GM12878 (cell line): Measurements from ENCODE around the gene GNAQ. TPM values are rescaled to one million over a fixed set of nuclear protein-coding genes. Genes with fewer than 3 reads are reported as not detected.

ENCODE experiments used
- CHD1 ChIP-seq: IDR thresholded peaks from 2 replicates; pipeline ENCODE4 v1.6.1; 2012; ENCODE audit warnings: low read depth, low read length, improper control_type of control experiment
- CREB1 ChIP-seq: IDR thresholded peaks from 2 replicates; pipeline ENCODE4 v1.6.1; 2012; ENCODE audit warnings: low read depth, mild to moderate bottlenecking, inconsistent platforms
- HCFC1 ChIP-seq: fragments of 150-350 bp; IDR thresholded peaks from 2 replicates; pipeline ENCODE4 v1.6.1; 2014; ENCODE audit warnings: low read length
- HDAC2 ChIP-seq: fragments of 200-600 bp; sonication (generic); IDR thresholded peaks from 2 replicates; pipeline ENCODE4 v1.6.1; 2017
- KDM1A ChIP-seq: fragments of 200-600 bp; sonication (generic); IDR thresholded peaks from 2 replicates; pipeline ENCODE4 v1.6.1; 2016; ENCODE audit warnings: borderline replicate concordance
- MEF2A ChIP-seq: IDR thresholded peaks from 2 replicates; pipeline ENCODE4 v1.6.1; 2011; ENCODE audit warnings: low read depth, mild to moderate bottlenecking, low read length, moderate library complexity; ENCODE audit not compliant: insufficient read depth
- NBN ChIP-seq: fragments of 450-650 bp; IDR thresholded peaks from 2 replicates; pipeline ENCODE4 v1.6.1; 2016
- PAX5 ChIP-seq: IDR thresholded peaks from 2 replicates; pipeline ENCODE4 v1.6.1; 2011; ENCODE audit warnings: low read depth, low read length, borderline replicate concordance
- PAX8 ChIP-seq: fragments of 450-650 bp; IDR thresholded peaks from 2 replicates; pipeline ENCODE4 v1.6.1; 2017; ENCODE audit warnings: mild to moderate bottlenecking, moderate library complexity
- RUNX3 ChIP-seq: IDR thresholded peaks from 2 replicates; pipeline ENCODE4 v1.6.1; 2012; ENCODE audit warnings: low read length, inconsistent platforms
- SIN3A ChIP-seq: IDR thresholded peaks from 2 replicates; pipeline ENCODE4 v1.6.1; 2012; ENCODE audit warnings: low read depth, low read length, improper control_type of control experiment
- SPI1 ChIP-seq: IDR thresholded peaks from 2 replicates; pipeline ENCODE4 v1.6.1; 2011; ENCODE audit warnings: low read depth, mild to moderate bottlenecking, low read length, moderate library complexity, borderline replicate concordance; ENCODE audit not compliant: insufficient read depth
- STAT1 ChIP-seq: fragments of 450-650 bp; conservative IDR thresholded peaks from 2 replicates; pipeline ENCODE4 v1.6.1; 2014; ENCODE audit warnings: antibody characterized with exemption, mild to moderate bottlenecking
- TCF7 ChIP-seq: IDR thresholded peaks from 2 replicates; pipeline ENCODE4 v1.6.1; 2014; ENCODE audit warnings: antibody characterized with exemption, borderline replicate concordance
- WRNIP1 ChIP-seq: IDR thresholded peaks from 2 replicates; pipeline ENCODE4 v1.6.1; 2011; ENCODE audit warnings: low read depth, low read length, improper control_type of control experiment, borderline replicate concordance
- ZBTB11 ChIP-seq: fragments of 450-650 bp; formaldehyde crosslinking; IDR thresholded peaks from 2 replicates; pipeline ENCODE4 v1.5.0; 2022; ENCODE audit warnings: mild to moderate bottlenecking, missing genetic modification characterization
- ZNF274 ChIP-seq: IDR thresholded peaks from one replicate; pipeline ENCODE4 v1.8.0; 2011; ENCODE audit not compliant: insufficient read length, insufficient read depth
- ZSCAN29 ChIP-seq: fragments of 450-650 bp; IDR thresholded peaks from 2 replicates; pipeline ENCODE4 v1.6.1; 2017; ENCODE audit warnings: mild to moderate bottlenecking, moderate library complexity
- polyA plus RNA-seq, 11 experiments: library from polyadenylated mRNA; depleted of rRNA in 4 of 11; unstranded in 6 of 11; stranded (reverse) in 5 of 11; fragments of >200 nt; fragmentation: Nextera tagmentation in 4 of 11; fragmentation: Illumina TruSeq in 1 of 11; extraction: Ambion mirVana in 4 of 11; extraction: Trizol in 1 of 11; gene quantifications; 1 replicate in 1 of 11; 2 replicates in 10 of 11; pipeline versions ENCODE4 v1.2.1 to v1.2.3, GENCODE V29; 2011 to 2016; ENCODE audit warnings: inconsistent platforms in 2 of 11, missing spikeins in 2 of 11, low read depth in 1 of 11
- total RNA-seq, 4 experiments: library from RNA; depleted of rRNA in 3 of 4; stranded (reverse); fragments of >200 nt in 3 of 4; fragmentation: Illumina TruSeq in 1 of 4; extraction: Trizol in 1 of 4; gene quantifications; 2 replicates each; pipeline versions ENCODE4 v1.2.1 to v1.2.3, GENCODE V29; 2013 to 2021
- TF ChIP-seq, protein P1 (sequence below): fragments of 450-650 bp; IDR thresholded peaks from 2 replicates; pipeline ENCODE4 v1.6.1; 2017; ENCODE audit warnings: low read depth, mild to moderate bottlenecking, moderate library complexity
- TF ChIP-seq, protein P2 (sequence below): fragments of 450-650 bp; IDR thresholded peaks from 2 replicates; pipeline ENCODE4 v1.6.1; 2016; ENCODE audit warnings: mild to moderate bottlenecking
- TF ChIP-seq, protein P3 (sequence below): fragments of 450-650 bp; IDR thresholded peaks from 2 replicates; pipeline ENCODE4 v1.6.1; 2014; ENCODE audit warnings: mild to moderate bottlenecking

Gene GNAQ
- total and polyA plus RNA-seq, 10 of the 15 experiments (the other 5 are each of a cell fraction or from before 2014, with no cell fraction given): 0.15 to 47.2 (median 0.49) TPM

GRCh38 chr9:78023003-78023741 is 8.4 kb downstream of the GNAQ start (continued):
- TF ChIP-seq, protein P1, sequence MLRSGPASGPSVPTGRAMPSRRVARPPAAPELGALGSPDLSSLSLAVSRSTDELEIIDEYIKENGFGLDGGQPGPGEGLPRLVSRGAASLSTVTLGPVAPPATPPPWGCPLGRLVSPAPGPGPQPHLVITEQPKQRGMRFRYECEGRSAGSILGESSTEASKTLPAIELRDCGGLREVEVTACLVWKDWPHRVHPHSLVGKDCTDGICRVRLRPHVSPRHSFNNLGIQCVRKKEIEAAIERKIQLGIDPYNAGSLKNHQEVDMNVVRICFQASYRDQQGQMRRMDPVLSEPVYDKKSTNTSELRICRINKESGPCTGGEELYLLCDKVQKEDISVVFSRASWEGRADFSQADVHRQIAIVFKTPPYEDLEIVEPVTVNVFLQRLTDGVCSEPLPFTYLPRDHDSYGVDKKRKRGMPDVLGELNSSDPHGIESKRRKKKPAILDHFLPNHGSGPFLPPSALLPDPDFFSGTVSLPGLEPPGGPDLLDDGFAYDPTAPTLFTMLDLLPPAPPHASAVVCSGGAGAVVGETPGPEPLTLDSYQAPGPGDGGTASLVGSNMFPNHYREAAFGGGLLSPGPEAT: no peak
- no peak for TF ChIP-seq HDAC2
- TF ChIP-seq MEF2A: no peak
- TF ChIP-seq ZBTB11 (CRISPR knock-in tag): no peak
- TF ChIP-seq, protein P2, sequence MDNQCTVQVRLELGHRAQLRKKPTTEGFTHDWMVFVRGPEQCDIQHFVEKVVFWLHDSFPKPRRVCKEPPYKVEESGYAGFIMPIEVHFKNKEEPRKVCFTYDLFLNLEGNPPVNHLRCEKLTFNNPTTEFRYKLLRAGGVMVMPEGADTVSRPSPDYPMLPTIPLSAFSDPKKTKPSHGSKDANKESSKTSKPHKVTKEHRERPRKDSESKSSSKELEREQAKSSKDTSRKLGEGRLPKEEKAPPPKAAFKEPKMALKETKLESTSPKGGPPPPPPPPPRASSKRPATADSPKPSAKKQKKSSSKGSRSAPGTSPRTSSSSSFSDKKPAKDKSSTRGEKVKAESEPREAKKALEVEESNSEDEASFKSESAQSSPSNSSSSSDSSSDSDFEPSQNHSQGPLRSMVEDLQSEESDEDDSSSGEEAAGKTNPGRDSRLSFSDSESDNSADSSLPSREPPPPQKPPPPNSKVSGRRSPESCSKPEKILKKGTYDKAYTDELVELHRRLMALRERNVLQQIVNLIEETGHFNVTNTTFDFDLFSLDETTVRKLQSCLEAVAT: no peak
- no peak for TF ChIP-seq HCFC1
- TF ChIP-seq PAX5: no peak
- no peak for TF ChIP-seq STAT1
- TF ChIP-seq, protein P3, sequence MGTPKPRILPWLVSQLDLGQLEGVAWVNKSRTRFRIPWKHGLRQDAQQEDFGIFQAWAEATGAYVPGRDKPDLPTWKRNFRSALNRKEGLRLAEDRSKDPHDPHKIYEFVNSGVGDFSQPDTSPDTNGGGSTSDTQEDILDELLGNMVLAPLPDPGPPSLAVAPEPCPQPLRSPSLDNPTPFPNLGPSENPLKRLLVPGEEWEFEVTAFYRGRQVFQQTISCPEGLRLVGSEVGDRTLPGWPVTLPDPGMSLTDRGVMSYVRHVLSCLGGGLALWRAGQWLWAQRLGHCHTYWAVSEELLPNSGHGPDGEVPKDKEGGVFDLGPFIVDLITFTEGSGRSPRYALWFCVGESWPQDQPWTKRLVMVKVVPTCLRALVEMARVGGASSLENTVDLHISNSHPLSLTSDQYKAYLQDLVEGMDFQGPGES: no peak
- no peak for TF ChIP-seq WRNIP1
- TF ChIP-seq PAX8: no peak
- TF ChIP-seq RUNX3: no peak
- TF ChIP-seq ZSCAN29: no peak
- TF ChIP-seq ZNF274: no peak
- no peak for TF ChIP-seq KDM1A
- no peak for TF ChIP-seq SPI1
- TF ChIP-seq CREB1: no peak
- TF ChIP-seq CHD1: no peak
- no peak for TF ChIP-seq TCF7
- no peak for TF ChIP-seq SIN3A
- TF ChIP-seq NBN: 0 out of 2 replicates have a peak, but pooled peaks have one; percentile 28
